ENCODE measurements around the gene EPHA2. TPM values are rescaled to one million over a fixed set of nuclear protein-coding genes. Genes with fewer than 3 reads are reported as not detected.
"Not testable (repeated sequence)": the region's sequence is repeated elsewhere in the genome, so short reads cannot be mapped to it uniquely, and the experiment has no call there.

EPHA2 gene
- total and polyA plus RNA-seq, 2 donors (not counting 1 experiment from before 2014, with no cell fraction given), result 9.8 to 24.6 TPM

DNA sequence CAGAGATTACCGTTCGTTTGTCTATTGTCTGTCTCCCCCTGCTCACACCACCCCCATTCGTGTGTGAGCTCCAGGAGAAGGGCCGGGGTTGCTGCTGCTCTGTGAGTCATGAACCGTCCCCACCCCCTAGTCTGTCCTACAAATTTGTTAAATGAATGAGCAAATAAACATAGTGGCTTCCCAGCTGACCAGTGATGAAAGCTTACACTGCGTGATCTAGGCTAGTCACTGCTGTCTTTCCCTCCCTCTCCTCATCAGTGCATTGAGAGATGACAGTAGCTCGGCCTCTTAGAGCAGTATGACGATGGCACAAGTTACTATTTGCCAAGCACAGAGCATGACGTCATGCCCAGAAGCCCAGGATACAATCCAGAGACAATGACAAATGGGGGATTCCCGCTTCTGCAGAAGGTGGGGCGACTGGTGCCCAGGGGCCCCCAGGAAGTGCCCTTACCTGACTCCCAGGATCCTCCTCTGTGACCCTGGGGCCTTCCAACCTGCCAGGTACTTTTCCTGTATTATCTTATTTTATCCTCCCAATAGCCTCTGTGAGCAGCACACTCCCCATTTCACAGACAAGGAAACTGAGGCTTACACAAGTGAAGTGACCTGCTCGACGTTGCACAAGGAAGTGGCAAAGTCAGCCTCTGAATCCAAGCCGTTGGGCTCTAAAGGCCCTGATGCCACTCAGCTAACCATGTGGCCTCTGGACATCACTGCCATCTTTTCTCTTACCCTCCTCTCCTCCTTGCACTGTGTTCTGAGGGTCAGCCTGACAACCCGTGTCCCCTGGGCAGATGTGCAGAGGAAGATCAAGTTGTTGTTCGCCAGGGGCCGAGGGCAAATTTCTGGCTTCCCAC lies 8.6 kb upstream of the EPHA2 start:
- Histone ChIP-seq H3K27ac (ENCODE audit: insufficient read depth, low read length) (peak overlapping the region; percentile 45), H3K4me3 (replicated peaks in 1 of 4; ENCODE audit: control extremely low read depth in 1 of 4, insufficient read depth in 1 of 4, low read depth in 3 of 4, low read length in 4 of 4) (no peak overlapping the region), H3K27me3 (ENCODE audit: control insufficient read depth, insufficient read depth, low read length) (no peaks in the 10 kb centered on the region), H3K36me3 (ENCODE audit: control insufficient read depth, insufficient read depth, low read length) (no peaks in the 10 kb centered on the region), H3K9me3 (ENCODE audit: control insufficient read depth, insufficient read depth, low read depth, low read length) (no peaks in the 10 kb centered on the region), H4K20me1 (ENCODE audit: control insufficient read depth, extremely low read depth, insufficient read depth, low read length) (no peaks in the 10 kb centered on the region), H3K4me2 (ENCODE audit: extremely low read depth, insufficient read depth, low read length) (no peak overlapping the region), H3K79me2 (ENCODE audit: control insufficient read depth, insufficient read depth, low read length) (no peaks in the 10 kb centered on the region), H3K9ac (ENCODE audit: insufficient read depth, low read length) (no peak overlapping the region), H3K4me1 (ENCODE audit: control insufficient read depth, extremely low read depth, insufficient read depth, low read length) (peaks cover 4% of the 10 kb centered on the region), H2AFZ (ENCODE audit: low read length) (no peak overlapping the region)
- DNase-seq (ENCODE audit: low read depth in 2 of 2), result peak; percentile 98
- TF ChIP-seq, protein P1, sequence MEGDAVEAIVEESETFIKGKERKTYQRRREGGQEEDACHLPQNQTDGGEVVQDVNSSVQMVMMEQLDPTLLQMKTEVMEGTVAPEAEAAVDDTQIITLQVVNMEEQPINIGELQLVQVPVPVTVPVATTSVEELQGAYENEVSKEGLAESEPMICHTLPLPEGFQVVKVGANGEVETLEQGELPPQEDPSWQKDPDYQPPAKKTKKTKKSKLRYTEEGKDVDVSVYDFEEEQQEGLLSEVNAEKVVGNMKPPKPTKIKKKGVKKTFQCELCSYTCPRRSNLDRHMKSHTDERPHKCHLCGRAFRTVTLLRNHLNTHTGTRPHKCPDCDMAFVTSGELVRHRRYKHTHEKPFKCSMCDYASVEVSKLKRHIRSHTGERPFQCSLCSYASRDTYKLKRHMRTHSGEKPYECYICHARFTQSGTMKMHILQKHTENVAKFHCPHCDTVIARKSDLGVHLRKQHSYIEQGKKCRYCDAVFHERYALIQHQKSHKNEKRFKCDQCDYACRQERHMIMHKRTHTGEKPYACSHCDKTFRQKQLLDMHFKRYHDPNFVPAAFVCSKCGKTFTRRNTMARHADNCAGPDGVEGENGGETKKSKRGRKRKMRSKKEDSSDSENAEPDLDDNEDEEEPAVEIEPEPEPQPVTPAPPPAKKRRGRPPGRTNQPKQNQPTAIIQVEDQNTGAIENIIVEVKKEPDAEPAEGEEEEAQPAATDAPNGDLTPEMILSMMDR (conservative IDR thresholded peaks at IDR 0.05 in 1 of 2, IDR thresholded peaks at IDR 0.05 in 1 of 2; ENCODE audit: low read depth in 1 of 2, low read length in 2 of 2), result no peak
- TF ChIP-seq EZH2 (IDR thresholded peaks at IDR 0.05; ENCODE audit: low read length, missing control alignments), result no peak

DNA sequence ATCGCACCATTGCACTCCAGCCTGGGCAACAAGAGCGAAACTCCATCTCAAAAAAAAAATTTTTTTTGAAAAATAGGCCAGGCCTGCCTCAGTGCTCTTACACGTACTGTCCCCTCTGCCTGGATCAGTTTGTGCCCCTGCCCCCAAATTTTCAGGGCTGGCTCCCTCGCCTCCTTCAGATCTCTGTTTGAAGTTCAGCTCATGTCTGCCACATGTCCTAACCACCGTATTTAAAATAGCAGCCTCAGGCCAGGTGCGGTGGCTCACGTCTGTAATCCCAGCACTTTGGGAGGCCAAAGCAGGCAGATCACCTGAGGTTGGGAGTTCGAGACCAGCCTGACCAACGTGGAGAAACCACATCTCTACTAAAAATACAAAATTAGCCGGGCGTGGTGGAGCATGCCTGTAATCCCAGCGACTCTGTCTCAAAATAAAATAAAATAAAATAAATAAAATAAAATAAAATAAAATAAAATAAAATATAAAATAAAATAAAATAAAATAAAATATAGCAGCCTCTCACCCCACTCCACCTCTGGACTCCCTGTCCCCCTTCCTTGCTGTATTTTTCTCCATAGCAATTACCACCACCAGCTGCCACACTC lies 7.8 kb upstream of the EPHA2 start:
- not testable (repeated sequence) for DNase-seq (ENCODE audit: low read depth in 2 of 2); H3K9me3 ChIP-seq (ENCODE audit: control insufficient read depth, insufficient read depth, low read depth, low read length); H3K27me3 ChIP-seq (ENCODE audit: control insufficient read depth, insufficient read depth, low read length); H3K9ac ChIP-seq (ENCODE audit: insufficient read depth, low read length); H3K36me3 ChIP-seq (ENCODE audit: control insufficient read depth, insufficient read depth, low read length); H3K4me1 ChIP-seq (ENCODE audit: control insufficient read depth, extremely low read depth, insufficient read depth, low read length); H4K20me1 ChIP-seq (ENCODE audit: control insufficient read depth, extremely low read depth, insufficient read depth, low read length); H3K79me2 ChIP-seq (ENCODE audit: control insufficient read depth, insufficient read depth, low read length); H3K4me3 ChIP-seq (replicated peaks in 1 of 4; ENCODE audit: control extremely low read depth in 1 of 4, insufficient read depth in 1 of 4, low read depth in 3 of 4, low read length in 4 of 4); H3K27ac ChIP-seq (ENCODE audit: insufficient read depth, low read length); H3K4me2 ChIP-seq (ENCODE audit: extremely low read depth, insufficient read depth, low read length); H2AFZ ChIP-seq (ENCODE audit: low read length)

DNA sequence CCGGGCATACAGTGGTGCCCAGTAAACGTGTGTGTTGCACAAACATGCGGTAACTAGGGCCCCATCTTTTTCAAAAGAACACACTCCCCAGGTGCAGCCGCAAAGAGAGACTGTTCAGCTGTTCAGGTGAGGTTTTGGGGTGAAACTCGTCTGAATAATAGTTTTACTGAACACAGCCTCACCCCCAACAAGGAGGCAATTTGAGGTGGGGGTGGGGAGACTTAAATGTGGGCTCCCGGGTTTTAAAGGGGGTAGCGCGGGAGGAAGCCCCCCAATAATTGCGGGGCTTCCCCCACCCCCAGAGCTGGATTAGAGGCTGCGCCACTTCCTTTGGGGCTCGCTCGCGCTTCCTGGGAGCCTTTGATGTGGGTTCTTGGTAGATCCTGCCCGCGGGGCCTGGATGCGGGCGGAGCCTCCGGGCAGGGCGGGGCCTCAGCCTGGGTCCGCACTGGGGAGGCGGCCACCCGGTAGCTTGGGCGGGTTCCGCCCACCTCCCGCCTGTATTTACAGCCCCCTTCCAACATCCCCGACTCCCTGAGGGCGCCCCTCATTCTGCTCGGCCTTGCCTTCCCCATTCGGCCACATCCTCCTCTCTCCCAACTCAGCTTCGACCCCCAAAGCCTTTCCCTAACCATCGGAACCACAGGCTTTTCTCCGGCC lies 6.4 kb upstream of the EPHA2 start:
- H3K36me3 ChIP-seq (ENCODE audit: control insufficient read depth, insufficient read depth, low read length), result no peaks in the 10 kb centered on the region
- no peaks in the 10 kb centered on the region for H3K27me3 ChIP-seq (ENCODE audit: control insufficient read depth, insufficient read depth, low read length)
- H4K20me1 ChIP-seq (ENCODE audit: control insufficient read depth, extremely low read depth, insufficient read depth, low read length), result no peaks in the 10 kb centered on the region
- no peak overlapping the region for H3K4me2 ChIP-seq (ENCODE audit: extremely low read depth, insufficient read depth, low read length)
- peaks cover 4% of the 10 kb centered on the region for H3K4me1 ChIP-seq (ENCODE audit: control insufficient read depth, extremely low read depth, insufficient read depth, low read length)
- no peaks in the 10 kb centered on the region for H3K79me2 ChIP-seq (ENCODE audit: control insufficient read depth, insufficient read depth, low read length)
- H2AFZ ChIP-seq (ENCODE audit: low read length), result no peak overlapping the region
- TF ChIP-seq EZH2 (IDR thresholded peaks at IDR 0.05; ENCODE audit: low read length, missing control alignments), result no peak
- TF ChIP-seq, protein P1 (conservative IDR thresholded peaks at IDR 0.05 in 1 of 2, IDR thresholded peaks at IDR 0.05 in 1 of 2; ENCODE audit: low read depth in 1 of 2, low read length in 2 of 2), result no peak
- no peak overlapping the region for H3K27ac ChIP-seq (ENCODE audit: insufficient read depth, low read length)
- no peak for DNase-seq (ENCODE audit: low read depth in 2 of 2)
- H3K9ac ChIP-seq (ENCODE audit: insufficient read depth, low read length), result no peak overlapping the region
- H3K4me3 ChIP-seq (replicated peaks in 1 of 4; ENCODE audit: control extremely low read depth in 1 of 4, insufficient read depth in 1 of 4, low read depth in 3 of 4, low read length in 4 of 4), result no peak overlapping the region
- H3K9me3 ChIP-seq (ENCODE audit: control insufficient read depth, insufficient read depth, low read depth, low read length), result no peaks in the 10 kb centered on the region

Data from fibroblast of lung (primary cell).